ENCODE data around the gene TAS2R39. TPM values are rescaled to one million over a fixed set of nuclear protein-coding genes. Genes with fewer than 3 reads are reported as not detected.
"Not testable (repeated sequence)": the region's sequence is repeated elsewhere in the genome, so short reads cannot be mapped to it uniquely, and the experiment has no call there.

Gene TAS2R39
- polyA plus RNA-seq, 1 of the 3 experiments (the other 2 are of a cell fraction): not detected

GRCh38 chr7:143210541-143210940, 27.3 kb downstream of the TAS2R39 start (continued):
- TF ChIP-seq PBX3 (IDR thresholded peaks at IDR 0.05): no peak
- TF ChIP-seq TCF12 (IDR thresholded peaks at IDR 0.05): no peak
- TF ChIP-seq FOXM1 (IDR thresholded peaks at IDR 0.05; ENCODE audit: low read depth): no peak
- no peak for TF ChIP-seq CHD2 (IDR thresholded peaks at IDR 0.05; ENCODE audit: low read length, partially characterized antibody)
- TF ChIP-seq EP300 (IDR thresholded peaks at IDR 0.05; ENCODE audit: borderline replicate concordance in 1 of 2, low read depth in 1 of 2, low read length in 1 of 2): no peak
- no peak for TF ChIP-seq POLR2AphosphoS5 (IDR thresholded peaks at IDR 0.05; ENCODE audit: low read depth, low read length)
- TF ChIP-seq FOSL2 (IDR thresholded peaks at IDR 0.05; ENCODE audit: borderline replicate concordance, low read depth): no peak

- H3K4me2 ChIP-seq; H3K9ac ChIP-seq; H3K9me2 ChIP-seq; H3K79me2 ChIP-seq (ENCODE audit: insufficient read depth); POLR2A ChIA-PET; H3K27ac ChIP-seq (ENCODE audit: low read depth in 2 of 2, low read length in 1 of 2); H3K4me1 ChIP-seq (ENCODE audit: control insufficient read depth in 1 of 2, insufficient read depth in 2 of 2, low read depth in 1 of 2, low read length in 1 of 2); H3K4me3 ChIP-seq (ENCODE audit: low read depth in 2 of 2, low read length in 1 of 2); H3K27me3 ChIP-seq (ENCODE audit: insufficient read depth); H3K9me3 ChIP-seq; H3K36me3 ChIP-seq (replicated peaks in 1 of 2; ENCODE audit: control insufficient read depth in 1 of 2, insufficient read depth in 2 of 2, low read length in 1 of 2); H3F3A ChIP-seq (replicated peaks; ENCODE audit: insufficient read depth); H2AFZ ChIP-seq (ENCODE audit: low read depth); H4K20me1 ChIP-seq (ENCODE audit: insufficient read depth); DNase-seq: not testable (repeated sequence)
- 48% methylated on average over 4 of the region's 4 CpGs for WGBS (ENCODE audit: low lambda C conversion rate)
- CTCF ChIA-PET: interaction anchor here (2.0 to 11.5 kb wide), 3 partner anchors 10 to 678 kb away, joined by 33 to 450 read pairs (median 35); no protein-coding TSS in a partner anchor
These were observed 30.3 kb downstream of the TAS2R39 start for GRCh38 chr7:143213478-143213877.

GRCh38 chr7:143214789-143215679, 31.8 kb downstream of the TAS2R39 start:
- H3K9ac ChIP-seq: no peak overlapping the region
- H3K27ac ChIP-seq (ENCODE audit: low read depth in 2 of 2, low read length in 1 of 2): no peak overlapping the region
- no peaks in the 10 kb centered on the region for H3K9me3 ChIP-seq
- peak; percentile 77 for DNase-seq
- ChIA-PET POLR2A (no interaction called here), CTCF (interaction anchor here (0.5 to 11.5 kb wide), 132 partner anchors 9 to 911 kb away, joined by 3 to 450 read pairs (median 4); partner anchors contain the start of genes EPHB6 and TAS2R39)
- H3K4me1 ChIP-seq (ENCODE audit: control insufficient read depth in 1 of 2, insufficient read depth in 2 of 2, low read depth in 1 of 2, low read length in 1 of 2): no peaks in the 10 kb centered on the region
- no peaks in the 10 kb centered on the region for H4K20me1 ChIP-seq (ENCODE audit: insufficient read depth)
- no peaks in the 10 kb centered on the region for H3K79me2 ChIP-seq (ENCODE audit: insufficient read depth)
- TF ChIP-seq RFX5 (IDR thresholded peaks at IDR 0.05; ENCODE audit: low read length) (peak; percentile 64; the same call in 1 of the 2 replicates), RCOR1 (IDR thresholded peaks at IDR 0.05; ENCODE audit: low read length) (0 out of 2 replicates have a peak, but pooled peaks have one; percentile 56), CTCF (IDR thresholded peaks at IDR 0.05) (peak; percentile 100), PBX3 (IDR thresholded peaks at IDR 0.05) (peak; percentile 28; the same call in 1 of the 2 replicates), EP300 (IDR thresholded peaks at IDR 0.05; ENCODE audit: borderline replicate concordance in 1 of 2, low read depth in 1 of 2, low read length in 1 of 2) (no peak), NRF1 (IDR thresholded peaks at IDR 0.05; ENCODE audit: low read depth, low read length) (0 out of 2 replicates have a peak, but pooled peaks have one; percentile 33), RAD21 (IDR thresholded peaks at IDR 0.05; ENCODE audit: low read length) (peak; percentile 100), REST (IDR thresholded peaks at IDR 0.05; ENCODE audit: low read depth, low read length) (0 out of 2 replicates have a peak, but pooled peaks have one; percentile 40), SMC3 (IDR thresholded peaks at IDR 0.05; ENCODE audit: low read depth, low read length) (peak; percentile 100), JUND (IDR thresholded peaks at IDR 0.05) (no peak)
- H3K27me3 ChIP-seq (ENCODE audit: insufficient read depth): peaks cover 7% of the 10 kb centered on the region; the same call in 1 of the 2 replicates
- H3K4me2 ChIP-seq: no peak overlapping the region
- no peaks in the 10 kb centered on the region for H3K36me3 ChIP-seq (replicated peaks in 1 of 2; ENCODE audit: control insufficient read depth in 1 of 2, insufficient read depth in 2 of 2, low read length in 1 of 2)
- H3F3A ChIP-seq (replicated peaks; ENCODE audit: insufficient read depth): no peaks in the 10 kb centered on the region
- H3K4me3 ChIP-seq (ENCODE audit: low read depth in 2 of 2, low read length in 1 of 2): no peak overlapping the region; a peak in 1 of 4 replicates
- WGBS (ENCODE audit: low lambda C conversion rate): 8% methylated on average over 8 of the region's 8 CpGs
- H3K9me2 ChIP-seq: no peaks in the 10 kb centered on the region
- H2AFZ ChIP-seq (ENCODE audit: low read depth): no peak overlapping the region

Measured in SK-N-SH (cell line).